GM18519 (cell line): ENCODE results near the gene SCAI.
"Not testable (repeated sequence)": the region's sequence is repeated elsewhere in the genome, so short reads cannot be mapped to it uniquely, and the experiment has no call there.

Source experiments
- ATAC-seq: cut with Tn5 transposase; IDR thresholded peaks from one replicate; pipeline ENCODE4 v1.9.1; 2021; ENCODE audit warnings: mild to moderate bottlenecking, moderate library complexity; ENCODE audit not compliant: unreplicated experiment, low FRiP score

SCAI gene

DNA sequence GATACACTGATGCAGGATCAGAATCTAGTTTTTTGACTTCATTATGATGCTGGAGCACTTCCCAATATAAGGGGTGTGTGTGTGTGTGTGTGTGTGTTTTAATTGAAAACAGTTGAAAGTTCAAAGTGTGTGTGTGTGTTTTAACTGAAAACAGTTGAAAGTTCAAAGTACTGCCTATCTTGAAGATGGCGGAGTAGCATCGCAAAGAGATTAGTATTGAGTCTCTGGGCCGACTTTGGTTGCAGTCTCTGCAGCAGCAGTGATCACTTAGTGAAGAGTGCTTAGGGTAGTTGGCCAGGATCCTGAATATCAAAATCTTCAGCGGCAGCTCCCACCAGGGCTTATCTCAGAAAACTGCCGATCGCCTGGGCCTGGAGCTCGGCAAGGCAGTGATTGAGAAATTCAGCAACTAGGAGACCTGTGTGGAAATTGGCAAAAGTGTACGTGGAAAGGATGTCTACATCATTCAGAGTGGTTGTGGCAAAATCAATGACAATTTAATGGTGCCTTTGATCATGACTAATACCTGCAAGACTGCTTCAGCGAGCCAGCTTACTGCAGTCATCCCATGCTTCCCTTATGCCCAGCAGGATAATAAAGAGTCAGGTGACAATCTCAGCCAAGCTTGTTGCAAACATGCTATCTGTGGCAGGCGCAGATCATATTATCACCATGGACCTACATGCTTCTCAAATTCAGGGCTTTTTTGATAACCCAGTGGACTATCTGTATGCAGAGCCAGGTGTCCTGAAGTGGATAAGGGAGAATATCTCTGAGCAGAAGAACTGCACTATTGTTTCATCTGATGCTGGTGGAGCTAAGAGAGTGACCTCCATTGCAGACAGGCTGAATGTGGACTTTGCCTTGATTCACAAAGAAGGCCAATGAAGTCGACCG is 7.3 kb upstream of the SCAI start:
- no peak for ATAC-seq

DNA sequence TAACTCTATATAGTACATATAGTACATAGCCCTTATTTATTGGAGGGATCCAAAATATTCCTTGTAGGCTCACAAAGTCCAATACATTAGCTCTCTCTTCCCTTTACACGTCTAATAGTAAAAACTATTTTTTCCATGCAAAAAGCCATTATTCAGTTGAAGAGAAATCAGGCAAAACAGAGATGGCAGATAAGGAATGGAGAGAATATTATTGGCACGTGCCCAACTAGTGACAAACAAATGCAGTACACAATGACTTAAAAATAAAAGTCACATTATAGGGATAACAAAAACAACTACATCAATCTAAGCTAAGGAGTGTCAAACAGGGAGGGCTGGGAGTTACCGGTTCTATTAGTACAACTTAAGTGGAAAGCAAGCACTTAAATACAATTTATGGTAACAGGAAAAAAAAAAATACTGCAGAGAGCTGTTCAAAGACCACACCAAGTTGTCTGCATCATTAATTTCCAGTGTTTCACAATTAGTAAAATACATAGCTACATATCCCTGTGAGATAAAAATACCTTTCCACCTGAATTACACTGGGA is 4.1 kb upstream of the SCAI start:
- ATAC-seq, result no peak

DNA sequence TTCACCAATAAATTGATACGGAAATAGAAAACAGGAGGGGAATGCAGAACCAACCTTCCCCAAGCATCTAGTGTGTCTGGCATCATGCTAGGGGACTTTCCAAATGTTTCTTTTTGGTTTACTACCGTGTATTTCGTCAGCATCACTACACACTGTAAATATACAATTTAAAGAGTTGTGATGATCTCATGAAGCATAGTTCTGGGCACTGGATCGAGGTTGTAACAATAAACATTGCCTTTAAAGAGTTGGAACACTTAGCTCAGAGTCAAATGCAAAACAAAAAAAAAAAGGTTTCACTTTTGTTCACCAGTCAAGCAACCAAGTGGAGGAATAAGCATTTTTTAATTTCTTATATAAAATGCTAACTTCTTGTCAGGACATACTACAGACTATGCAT is 2.9 kb upstream of the SCAI start:
- no peak for ATAC-seq

DNA sequence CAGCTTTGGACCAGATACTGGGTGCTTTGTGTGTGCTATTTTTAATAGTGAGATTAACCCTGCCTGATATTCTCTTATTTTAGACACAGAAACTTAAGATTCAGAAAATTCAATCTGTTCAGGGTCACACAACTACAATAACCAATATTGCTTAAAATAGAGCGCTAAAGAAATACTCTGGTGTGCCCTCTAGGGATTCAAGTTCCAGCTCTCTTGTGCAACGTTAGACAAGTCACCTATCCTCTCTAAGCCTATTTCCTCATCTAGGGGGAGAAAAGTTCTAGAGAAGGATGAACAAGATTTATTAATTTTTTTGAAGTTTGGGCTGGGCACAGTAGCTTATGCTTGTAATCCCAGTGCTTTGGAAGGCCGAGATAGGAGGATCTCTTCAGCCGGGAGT is 2.1 kb upstream of the SCAI start:
- ATAC-seq, result no peak

DNA sequence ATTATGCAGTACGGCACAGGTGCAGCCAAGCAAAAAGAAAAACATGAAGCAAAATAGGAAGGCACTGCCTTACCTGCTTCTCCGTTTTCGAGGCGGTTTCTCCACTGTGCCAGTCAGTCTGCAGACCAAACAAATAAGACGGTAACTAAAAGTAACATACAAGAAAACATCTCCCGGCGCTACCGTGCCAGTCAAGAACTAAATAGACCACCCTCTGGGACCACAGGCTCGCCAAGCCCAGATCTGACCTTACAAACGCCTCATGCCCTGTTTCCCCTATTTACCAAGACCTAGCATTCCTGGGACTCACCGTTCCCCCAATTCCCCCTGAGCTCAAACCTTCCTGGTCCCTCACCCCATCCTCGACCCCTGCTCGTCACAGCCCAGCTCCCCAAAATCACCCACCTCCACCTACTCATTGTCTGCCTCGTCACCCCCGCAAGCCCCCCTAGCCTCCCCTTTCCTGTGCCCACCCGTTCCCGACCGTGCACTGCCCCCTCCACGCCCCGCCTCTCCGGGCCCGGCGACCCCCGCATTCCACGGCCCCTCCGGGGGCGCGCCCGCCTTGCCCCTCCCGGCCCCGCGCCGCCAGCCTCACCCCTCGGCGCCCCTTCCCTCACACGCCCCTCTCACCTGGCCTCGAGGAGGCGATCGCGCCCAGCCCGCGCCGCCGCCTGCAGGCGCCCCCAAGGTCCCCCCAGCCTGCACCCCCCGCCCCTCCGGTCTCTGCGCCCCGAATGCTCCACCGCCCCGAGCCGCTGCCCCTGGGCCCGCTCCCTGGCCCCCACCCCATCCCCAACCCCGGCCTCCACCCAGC is 560 bp downstream of the SCAI start:
- no peak for ATAC-seq

DNA sequence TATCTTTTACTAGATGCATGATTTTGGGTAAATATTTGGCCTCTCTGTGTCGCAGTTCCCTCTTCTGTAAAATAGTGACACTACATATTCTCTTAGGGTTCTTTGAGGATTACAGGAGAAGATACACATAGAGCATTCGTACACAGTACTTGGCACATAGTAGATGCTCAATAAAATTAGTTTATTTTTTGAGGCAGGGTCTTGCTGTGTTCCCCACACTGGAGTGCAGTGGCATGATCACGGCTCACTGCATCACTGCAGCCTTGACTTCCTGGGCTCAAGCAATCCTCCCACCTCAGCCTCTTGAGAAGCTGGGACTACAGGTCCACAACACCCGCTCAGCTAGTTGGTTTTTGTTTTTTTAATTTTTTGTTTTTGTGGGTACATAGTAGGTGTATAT is 1.6 kb downstream of the SCAI start:
- ATAC-seq, result no peak

DNA sequence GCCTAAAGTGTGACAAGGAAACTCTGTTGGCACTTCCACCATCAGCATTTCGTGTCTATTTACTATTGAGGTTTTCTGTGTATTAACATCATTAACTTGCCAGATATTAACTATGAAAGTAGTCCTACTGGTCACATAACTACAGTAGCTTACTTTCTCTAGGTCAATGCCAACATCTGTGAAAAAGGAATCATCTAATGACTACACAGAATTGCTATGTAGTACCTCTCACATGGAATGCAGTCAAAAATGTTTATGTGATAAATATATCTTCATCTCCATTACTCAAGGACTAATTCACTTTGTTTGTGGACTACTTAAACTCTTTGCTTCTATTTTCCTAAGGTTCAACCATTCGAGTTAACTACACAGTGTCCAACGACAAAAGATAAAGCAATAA is 2.1 kb downstream of the SCAI start:
- ATAC-seq, result no peak

DNA sequence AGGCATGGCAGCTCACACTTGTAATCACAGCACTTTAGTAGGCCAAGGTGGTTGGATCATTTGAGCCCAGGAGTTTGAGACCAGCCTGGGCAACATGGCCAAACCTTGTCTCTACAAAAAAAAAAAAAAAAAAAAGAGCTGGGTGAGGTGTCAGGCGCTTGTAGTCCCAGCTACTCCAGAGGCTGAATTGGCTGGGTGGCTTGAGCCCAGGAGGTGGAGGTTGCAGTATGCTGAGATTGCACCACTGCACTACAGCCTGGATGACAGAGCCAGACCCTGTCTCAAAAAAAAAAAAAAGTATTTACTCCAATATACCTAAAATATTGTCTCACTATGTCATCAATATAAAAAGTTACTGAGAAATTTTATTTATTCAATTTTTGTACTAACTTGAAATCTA is 2.8 kb downstream of the SCAI start:
- ATAC-seq, result no peak

DNA sequence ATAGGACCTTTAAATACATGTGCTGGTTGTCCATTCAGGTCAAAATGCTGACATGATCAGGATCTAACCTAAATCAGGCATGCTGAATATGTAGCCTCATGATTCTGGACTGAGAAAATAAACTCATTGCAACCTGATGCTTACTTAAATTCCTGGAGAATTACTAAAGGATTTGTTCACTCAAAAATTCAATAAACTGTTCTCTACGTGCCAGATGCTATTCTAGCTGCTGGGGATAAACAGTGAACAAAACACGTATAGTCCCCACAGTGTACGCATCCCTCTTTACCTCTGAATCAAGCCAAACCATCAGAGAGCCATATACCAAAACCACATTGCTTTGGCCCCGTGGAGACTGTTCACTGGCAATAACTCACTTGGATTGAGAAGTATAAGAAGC is 6.1 kb downstream of the SCAI start:
- ATAC-seq, result no peak

DNA sequence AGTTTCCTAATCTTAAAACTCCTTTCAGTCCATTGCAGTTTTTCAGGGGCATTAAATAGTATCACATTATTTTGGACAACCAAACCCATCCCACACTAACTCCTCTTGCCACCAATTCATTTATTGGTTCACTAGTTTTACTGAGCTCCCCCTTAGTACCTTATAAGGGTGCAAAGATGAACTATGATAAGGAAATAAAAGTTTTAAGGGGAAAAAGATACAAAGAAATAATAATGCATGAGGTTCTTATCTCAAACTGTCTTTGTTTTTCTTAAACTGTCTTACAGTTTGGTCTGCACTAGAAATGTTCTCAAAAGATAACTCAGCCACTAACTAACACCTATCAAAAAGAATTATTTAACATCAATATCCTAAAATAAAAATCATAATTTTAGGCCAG is 8.4 kb downstream of the SCAI start:
- ATAC-seq, result no peak

DNA sequence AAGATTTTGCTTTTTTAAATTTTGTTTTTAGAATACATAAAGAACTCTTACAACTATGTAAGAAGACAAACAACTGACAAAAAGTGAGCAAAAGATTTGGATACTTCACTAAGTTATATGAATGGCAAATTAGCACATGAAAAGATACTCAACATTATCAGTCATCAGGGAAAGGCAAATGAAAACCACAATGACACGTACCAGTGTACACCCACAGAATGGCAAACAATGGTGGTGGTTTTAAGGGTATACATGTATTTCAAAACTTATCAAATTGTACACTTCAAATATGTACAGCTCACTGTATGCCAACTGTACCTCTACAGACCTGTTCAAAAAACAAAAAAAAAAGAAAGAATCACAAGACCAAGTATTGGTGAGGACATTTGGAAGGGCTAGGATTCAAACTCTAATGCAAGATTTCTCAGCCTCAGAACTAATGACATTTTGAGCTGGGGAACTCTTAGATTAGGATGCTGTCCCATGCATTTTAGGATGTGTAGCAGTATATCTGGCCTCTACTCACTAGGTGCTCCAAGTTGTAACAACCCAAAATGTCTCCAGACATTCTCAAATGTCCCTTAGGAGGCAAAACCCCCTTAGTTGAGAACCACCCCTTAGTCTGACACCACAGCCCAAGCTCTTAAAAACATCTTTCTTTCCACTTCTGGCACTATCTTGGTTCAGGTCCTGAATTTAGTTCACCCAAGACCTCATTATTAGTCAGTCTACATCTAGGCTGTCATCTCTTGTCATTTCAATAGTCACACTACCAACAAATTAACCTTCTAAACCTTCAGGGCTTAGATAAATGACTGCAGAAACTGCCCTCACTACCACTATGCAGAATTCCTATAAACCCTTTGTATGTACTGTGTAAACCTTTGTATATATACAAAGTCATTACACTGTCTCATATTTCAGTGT is 9.7 kb downstream of the SCAI start:
- ATAC-seq, result no peak

DNA sequence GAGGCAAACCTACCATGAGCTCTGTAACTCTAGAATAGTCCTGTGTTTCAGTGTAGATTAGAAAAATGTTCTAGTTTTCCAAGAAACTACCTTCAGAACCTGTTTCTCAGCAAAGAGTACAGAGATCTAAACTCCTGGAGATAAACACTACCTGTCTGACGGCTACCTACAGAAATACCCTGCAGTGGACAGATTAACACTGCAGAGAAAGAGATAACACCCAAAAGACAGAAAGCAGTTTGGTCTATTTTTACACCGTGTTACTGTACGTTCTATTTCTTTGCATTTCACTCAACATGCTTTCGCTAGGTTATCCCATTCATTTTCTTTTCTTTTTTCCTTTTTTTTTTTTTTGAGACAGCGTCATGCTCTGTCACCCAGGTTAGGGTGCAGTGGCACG is 11.6 kb downstream of the SCAI start:
- no peak for ATAC-seq

DNA sequence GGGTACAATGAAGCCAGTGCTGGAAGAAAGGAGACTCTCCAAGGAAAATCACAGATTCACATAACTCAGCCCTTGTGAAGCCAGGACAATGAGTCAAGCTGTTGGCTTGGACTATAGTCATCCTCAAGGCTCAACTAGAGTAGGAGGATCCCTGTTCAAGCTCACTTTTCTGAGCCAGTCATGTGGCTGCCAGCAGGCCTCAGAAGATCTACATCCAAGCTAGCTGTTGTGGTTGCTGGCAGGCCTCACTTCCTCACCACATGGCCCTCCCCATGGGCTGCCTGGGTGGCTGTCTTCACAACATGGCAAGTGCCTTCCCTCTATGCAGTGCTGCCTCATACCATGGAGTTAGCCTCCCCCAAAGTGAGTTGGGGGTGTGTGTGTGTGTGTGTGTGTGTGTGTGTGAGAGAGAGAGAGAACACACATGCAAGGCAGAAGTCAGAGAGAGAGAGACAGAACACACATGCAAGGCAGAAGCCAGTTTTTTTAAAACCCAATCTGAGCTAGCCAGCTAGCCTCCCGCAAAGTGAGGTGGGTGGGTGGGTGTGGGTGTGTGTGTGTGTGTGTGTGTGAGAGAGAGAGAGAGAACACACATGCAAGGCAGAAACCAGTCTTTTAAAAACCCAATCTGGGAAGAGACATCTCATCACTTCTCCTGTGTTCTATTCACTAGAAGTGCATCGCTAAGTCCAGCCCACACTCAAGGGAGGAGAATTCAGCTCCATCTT is 17.1 kb downstream of the SCAI start:
- ATAC-seq, result peak; percentile 71

DNA sequence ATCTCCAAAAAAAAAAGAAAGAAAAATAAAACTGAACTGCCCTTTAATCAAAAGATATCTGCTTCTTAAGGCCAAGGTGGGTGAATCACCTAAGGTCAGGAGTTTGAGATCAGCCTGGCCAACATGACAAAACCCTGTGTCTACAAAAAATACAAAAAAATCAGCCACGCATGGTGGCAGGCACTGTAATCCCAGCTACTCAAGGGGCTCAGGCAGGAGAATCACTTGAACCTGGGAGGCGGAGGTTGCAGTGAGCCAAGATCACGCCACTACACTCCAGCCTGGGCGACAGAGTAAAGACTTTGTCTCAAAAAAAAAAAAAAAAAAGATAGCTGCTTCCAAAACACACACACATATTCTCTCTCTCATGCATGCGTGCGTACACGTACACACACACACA is 17.8 kb downstream of the SCAI start:
- no peak for ATAC-seq

DNA sequence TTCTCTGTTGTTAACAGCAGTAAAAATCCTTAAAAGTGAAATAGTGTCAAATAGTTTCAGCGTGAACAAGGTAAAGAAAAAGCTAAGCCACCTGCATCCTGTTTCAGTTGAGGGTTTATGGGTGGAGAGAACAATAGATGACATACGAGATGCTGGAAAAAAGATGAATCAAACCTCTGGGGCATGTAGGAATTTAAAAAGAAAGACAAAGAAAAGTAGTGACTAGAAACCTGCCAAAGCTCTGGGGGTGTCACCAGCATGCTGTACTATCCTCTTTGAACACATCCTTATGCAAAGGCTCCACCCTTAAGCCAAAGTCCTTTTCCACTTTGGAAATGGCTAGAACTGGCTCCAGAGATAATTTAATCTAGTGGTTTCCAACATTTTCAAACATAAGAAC is 22.2 kb downstream of the SCAI start:
- ATAC-seq, result no peak

DNA sequence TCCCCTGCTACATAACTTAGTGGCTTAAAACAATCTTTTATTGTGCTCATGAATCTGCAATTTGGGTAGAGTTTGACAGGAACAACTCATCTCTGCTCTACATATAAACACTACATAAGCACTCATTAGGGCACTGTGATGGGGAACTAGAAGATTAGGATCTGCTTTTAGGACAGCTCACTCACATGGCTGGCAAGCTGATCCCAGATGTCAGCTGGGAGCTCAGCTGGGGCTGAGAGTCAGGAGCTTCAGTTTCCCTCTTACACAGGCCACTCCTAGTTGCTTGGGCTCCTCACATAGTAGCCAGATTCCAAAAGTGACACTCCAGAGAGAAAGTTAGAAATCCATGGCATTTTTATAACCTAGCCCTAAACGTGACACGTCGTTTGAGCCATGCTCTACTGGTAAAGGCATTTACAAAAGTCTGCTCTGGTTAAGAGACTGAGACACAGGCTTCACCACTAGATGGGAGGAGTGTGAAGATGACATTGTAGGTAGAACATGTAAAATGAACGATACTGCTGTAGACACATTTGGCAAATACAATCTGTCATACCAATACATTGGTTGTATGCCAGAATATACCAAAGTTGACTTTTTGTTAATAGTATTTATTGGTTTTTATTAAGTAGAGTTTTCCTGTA is 23.6 kb downstream of the SCAI start:
- no peak for ATAC-seq

DNA sequence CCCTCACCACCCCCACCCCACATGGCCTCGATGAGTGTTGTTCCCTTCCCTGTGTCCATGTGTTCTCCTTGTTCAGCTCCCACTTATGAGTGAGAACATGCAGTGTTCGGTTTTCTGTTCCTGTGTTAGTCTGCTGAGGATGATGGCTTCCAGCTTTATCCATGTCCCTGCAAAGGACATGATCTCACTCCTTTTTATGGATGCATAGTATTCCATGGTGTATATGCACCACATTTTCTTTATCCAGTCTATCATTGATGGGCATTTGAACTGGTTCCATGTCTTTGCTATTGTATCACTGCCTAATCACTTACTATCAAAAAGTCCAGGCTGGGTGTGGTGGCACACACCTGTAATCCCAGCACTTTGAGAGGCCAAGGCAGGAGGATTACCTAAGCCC is 24.6 kb downstream of the SCAI start:
- ATAC-seq, result not testable (repeated sequence)

DNA sequence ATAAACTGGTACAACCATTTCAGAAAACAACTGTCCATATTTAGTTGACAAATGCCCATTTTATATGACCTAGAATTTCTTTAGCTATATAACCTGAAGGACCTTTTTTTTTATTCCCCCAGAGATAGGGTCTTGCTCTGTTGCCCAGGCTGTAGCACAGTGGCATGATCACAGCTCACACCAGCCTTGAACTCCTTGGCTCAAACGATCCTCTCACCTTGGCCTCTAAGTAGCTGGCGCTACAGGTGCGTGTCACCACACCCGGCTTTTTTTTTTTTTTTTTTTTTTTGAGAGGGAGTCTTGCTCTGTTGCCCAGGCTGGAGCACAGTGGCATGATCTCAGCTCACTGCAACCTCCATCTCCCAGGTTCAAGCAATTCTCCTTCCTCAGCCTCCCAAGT is 28.8 kb downstream of the SCAI start:
- ATAC-seq, result not testable (repeated sequence)

DNA sequence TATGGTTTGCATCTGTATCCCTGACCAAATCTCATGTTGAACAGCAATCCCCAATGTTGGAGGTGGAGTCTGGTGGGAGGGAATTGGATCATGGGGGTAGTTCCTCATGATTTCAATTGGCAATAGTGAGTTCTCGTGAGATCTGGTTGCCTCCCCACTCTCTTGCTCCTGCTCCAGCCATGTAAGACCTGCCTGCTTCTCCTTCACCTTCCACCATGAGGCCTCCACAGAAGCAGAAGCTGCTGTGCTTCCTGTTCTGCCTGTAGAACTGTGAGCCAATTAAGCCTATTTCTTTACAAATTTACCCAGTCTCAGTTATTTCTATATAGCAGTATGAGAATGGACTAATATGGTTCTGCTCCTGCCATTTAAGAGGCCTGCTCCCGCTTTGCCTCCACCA is 32.9 kb downstream of the SCAI start:
- ATAC-seq, result no peak
